OCI-LY3 (cell line): ENCODE data around the gene KCNIP1.

ENCODE experiments used
- CTCF ChIP-seq: fragments of 200-600, 300-600 bp; sonication (generic); IDR thresholded peaks from 2 replicates; pipeline ENCODE4 v1.5.1; 2014; ENCODE audit warnings: antibody characterized with exemption, low read length, low read depth
- EZH2phosphoT487 ChIP-seq: fragments of 200-600 bp; shearing (Covaris generic); IDR thresholded peaks from 2 replicates; pipeline ENCODE4 v1.6.1; 2018; ENCODE audit warnings: antibody characterized with exemption, mixed run types, low read depth

DNA sequence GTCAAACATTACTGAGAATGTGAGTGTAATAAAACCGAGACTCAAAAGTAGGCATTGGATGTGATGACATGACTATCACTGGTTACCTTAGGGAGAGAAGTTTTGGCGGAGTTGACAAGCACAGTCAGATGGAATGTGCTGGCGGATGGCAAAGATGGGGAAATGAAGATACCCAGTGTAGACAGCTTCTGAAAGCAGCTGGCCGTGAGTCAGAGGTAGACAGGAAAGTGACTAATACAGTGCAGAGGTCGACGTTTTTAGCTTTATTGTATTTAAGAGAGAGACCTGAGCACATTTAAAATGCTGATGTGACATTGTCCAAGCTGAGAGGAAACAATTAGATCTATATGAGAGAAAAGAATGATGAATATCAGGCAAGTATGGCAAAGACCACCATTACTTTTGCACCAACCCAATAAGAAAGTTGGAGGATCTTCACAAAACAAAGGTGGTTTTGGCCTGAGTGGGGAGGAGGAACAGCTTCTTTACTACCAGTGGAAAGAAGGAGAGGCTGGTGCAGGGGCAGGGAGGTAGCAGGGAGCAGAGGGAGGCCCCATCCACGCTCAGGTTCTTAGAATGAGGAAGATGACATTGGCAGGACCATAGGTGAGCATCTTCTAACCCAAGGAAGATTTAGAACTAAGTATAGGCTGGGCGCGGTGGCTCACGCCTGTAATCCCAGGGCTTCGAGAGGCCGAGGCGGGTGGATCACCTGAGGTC lies 36.7 kb upstream of the KCNIP1 start:
- no peak for TF ChIP-seq CTCF
- no peak for TF ChIP-seq EZH2phosphoT487
